Endothelial cell (in vitro differentiated cells): ENCODE measurements around the gene FAM118B. TPM values are rescaled to one million over a fixed set of nuclear protein-coding genes. Genes with fewer than 3 reads are reported as not detected.

Experiments used
- DNase-seq: peaks from one replicate; pipeline ENCODE4 v3.0.0; 2021; ENCODE audit warnings: low spot score
- H3K27ac Mint-ChIP-seq: one replicate; pipeline ENCODE4 v1.8.0; 2021; ENCODE audit warnings: mixed read lengths, inconsistent platforms; ENCODE audit not compliant: unreplicated experiment
- H3K27me3 Mint-ChIP-seq: one replicate; pipeline ENCODE4 v1.8.0; 2021; ENCODE audit warnings: mild to moderate bottlenecking, moderate library complexity, mixed read lengths, inconsistent platforms; ENCODE audit not compliant: unreplicated experiment
- H3K36me3 Mint-ChIP-seq: one replicate; pipeline ENCODE4 v1.8.0; 2021; ENCODE audit warnings: mild to moderate bottlenecking, low read depth, mixed read lengths, inconsistent platforms; ENCODE audit not compliant: unreplicated experiment
- H3K4me1 Mint-ChIP-seq: one replicate; pipeline ENCODE4 v1.8.0; 2021; ENCODE audit warnings: mild to moderate bottlenecking, mixed read lengths, inconsistent platforms; ENCODE audit not compliant: unreplicated experiment
- H3K4me3 Mint-ChIP-seq: one replicate; pipeline ENCODE4 v1.8.0; 2021; ENCODE audit warnings: mild to moderate bottlenecking, mixed read lengths, inconsistent platforms; ENCODE audit not compliant: unreplicated experiment
- H3K9me3 Mint-ChIP-seq: one replicate; pipeline ENCODE4 v1.8.0; 2021; ENCODE audit warnings: mixed read lengths, inconsistent platforms; ENCODE audit not compliant: unreplicated experiment
- CTCF ChIP-seq: fragments of 200-600 bp; sonication (generic); IDR thresholded peaks from one replicate; pipeline ENCODE4 v1.5.0; 2021; ENCODE audit warnings: antibody characterized with exemption; ENCODE audit not compliant: unreplicated experiment
- total RNA-seq: library from RNA; stranded (reverse); fragmentation: NEBNext Ultra II Directional; extraction: Animal tissue kit (Norgen Biotek cat#: 25700); gene quantifications from one replicate; pipeline ENCODE4 v1.2.1, GENCODE V29; 2021; ENCODE audit not compliant: unreplicated experiment

FAM118B gene
- total RNA-seq, 1 donor from 2014 or later = 48.1 TPM

GRCh38 chr11:126216526-126217305, 5.1 kb downstream of the FAM118B start:
- Mint-ChIP-seq H3K27me3 (peaks cover 10% of the 10 kb centered on the region), H3K9me3 (no peaks in the 10 kb centered on the region), H3K4me3 (no peak overlapping the region), H3K36me3 (no peaks in the 10 kb centered on the region), H3K27ac (no peak overlapping the region), H3K4me1 (peaks cover 43% of the 10 kb centered on the region)
- TF ChIP-seq CTCF = no peak
- no peak for DNase-seq

DNA sequence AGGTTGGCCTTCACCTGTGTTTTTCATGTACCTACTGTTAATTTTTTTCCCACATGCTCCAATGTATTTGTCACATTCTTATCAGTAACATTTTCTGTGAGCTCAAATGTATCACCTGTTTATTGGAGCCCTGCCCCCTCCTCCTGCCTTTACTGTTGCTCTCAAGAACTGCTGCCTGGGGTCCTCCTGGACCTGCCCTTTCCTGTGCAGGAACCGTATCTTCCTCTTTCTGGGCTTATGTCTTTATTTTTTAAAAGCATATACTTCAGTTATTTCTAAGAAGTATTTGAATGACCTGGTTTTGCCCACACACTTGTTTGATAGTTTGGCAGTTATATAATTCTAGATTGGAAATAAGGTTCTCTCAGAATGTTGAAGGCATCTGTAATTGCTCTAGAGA, 5.9 kb downstream of the FAM118B start:
- TF ChIP-seq CTCF = no peak
- no peak overlapping the region for H3K4me3 Mint-ChIP-seq
- H3K9me3 Mint-ChIP-seq = no peaks in the 10 kb centered on the region
- peaks cover 4% of the 10 kb centered on the region for H3K27me3 Mint-ChIP-seq
- H3K36me3 Mint-ChIP-seq = no peaks in the 10 kb centered on the region
- peaks cover 37% of the 10 kb centered on the region for H3K4me1 Mint-ChIP-seq
- no peak for DNase-seq
- peak overlapping the region; percentile 2 for H3K27ac Mint-ChIP-seq

DNA sequence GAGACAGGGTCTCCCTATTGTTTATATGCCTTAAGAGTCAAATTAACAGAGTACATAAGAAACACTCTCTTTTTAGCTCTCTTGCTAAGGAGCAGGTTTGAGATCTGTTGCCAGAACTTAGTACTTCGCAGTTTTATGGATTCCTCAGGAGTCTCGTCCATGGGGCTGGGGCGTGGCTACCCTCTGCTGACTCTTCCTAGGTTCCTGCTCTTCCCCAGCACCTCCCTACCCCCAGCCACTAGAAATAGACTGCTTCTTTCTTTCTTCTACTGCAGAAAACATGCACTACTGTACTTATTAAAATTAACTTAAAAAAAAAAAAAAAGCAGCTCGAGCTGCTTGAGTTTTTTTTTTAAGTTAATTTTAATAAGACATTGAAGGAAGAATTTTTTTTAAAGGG, 8.0 kb downstream of the FAM118B start:
- Mint-ChIP-seq H3K4me3 (no peak overlapping the region), H3K9me3 (no peaks in the 10 kb centered on the region), H3K27me3 (peaks cover 2% of the 10 kb centered on the region), H3K4me1 (peaks cover 25% of the 10 kb centered on the region), H3K27ac (no peak overlapping the region), H3K36me3 (no peaks in the 10 kb centered on the region)
- TF ChIP-seq CTCF = no peak
- DNase-seq = no peak

GRCh38 chr11:126224647-126225294, 13.2 kb downstream of the FAM118B start:
- Mint-ChIP-seq H3K4me1 (peaks cover 6% of the 10 kb centered on the region), H3K27ac (no peak overlapping the region), H3K4me3 (no peak overlapping the region), H3K9me3 (no peaks in the 10 kb centered on the region), H3K27me3 (no peaks in the 10 kb centered on the region), H3K36me3 (peaks cover 3% of the 10 kb centered on the region)
- TF ChIP-seq CTCF = no peak
- DNase-seq = no peak

- no peak overlapping the region for H3K27ac Mint-ChIP-seq
These were observed 13.7 kb downstream of the FAM118B start for GRCh38 chr11:126225295-126225665.

More at GRCh38 chr11:126225295-126225665, 13.7 kb downstream of the FAM118B start:
- peaks cover 5% of the 10 kb centered on the region for H3K4me1 Mint-ChIP-seq
- H3K9me3 Mint-ChIP-seq = no peaks in the 10 kb centered on the region
- H3K4me3 Mint-ChIP-seq = no peak overlapping the region
- TF ChIP-seq CTCF = no peak
- no peak for DNase-seq
- no peaks in the 10 kb centered on the region for H3K27me3 Mint-ChIP-seq
- peaks cover 3% of the 10 kb centered on the region for H3K36me3 Mint-ChIP-seq
